Measurements from ENCODE around the gene IGF1R.
"Not testable (repeated sequence)": the region's sequence is repeated elsewhere in the genome, so short reads cannot be mapped to it uniquely, and the experiment has no call there.

IGF1R gene

DNA sequence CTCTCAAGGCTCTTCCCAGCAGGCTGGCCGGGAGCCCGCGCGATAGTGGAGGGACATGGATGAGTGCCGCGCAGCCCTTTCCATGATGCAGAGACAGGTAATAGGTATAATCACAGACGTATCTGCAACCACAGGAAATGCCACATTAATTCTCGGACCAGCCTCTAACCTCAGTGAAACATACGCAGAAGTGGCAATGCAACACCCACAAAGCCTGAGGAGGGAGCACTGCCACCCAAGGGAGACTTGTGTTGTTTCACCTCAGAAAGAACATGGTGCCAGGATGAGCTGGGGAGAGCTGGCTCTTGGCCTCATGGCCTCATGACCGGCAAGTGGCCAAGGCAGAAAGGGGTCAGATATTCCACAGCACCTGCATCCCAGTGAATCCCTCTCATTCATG lies 320.2 kb downstream of the IGF1R start:
- no peak for DNase-seq

DNA sequence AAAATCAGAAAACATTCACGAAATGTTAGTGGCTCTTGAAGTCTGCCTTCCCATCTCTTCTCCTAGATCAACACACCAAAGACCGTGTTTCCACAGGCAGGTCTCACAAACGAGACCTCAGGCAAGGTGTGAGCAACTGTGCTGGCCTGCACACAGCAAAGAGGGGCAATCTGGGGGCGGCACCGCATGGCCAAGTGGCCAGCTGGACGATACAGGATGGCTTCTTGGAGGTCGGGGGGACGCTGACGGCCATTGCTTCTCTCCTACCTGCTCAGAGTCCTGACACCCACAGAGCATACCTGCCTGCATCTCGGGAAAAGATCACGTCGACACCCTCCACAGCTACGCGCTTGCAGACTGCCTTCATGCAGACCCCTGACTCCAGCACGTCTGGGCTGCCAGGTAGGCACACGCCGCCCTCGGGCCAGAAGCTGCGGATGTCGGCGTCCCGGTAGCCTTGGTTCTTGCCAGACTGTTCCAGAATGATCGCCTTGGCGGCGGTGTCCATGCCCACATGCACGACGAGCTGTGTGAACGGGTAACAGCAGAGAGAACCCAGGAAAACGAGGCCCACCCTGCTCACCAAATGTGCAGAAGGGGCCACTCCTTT lies 320.9 kb downstream of the IGF1R start:
- no peak for DNase-seq

DNA sequence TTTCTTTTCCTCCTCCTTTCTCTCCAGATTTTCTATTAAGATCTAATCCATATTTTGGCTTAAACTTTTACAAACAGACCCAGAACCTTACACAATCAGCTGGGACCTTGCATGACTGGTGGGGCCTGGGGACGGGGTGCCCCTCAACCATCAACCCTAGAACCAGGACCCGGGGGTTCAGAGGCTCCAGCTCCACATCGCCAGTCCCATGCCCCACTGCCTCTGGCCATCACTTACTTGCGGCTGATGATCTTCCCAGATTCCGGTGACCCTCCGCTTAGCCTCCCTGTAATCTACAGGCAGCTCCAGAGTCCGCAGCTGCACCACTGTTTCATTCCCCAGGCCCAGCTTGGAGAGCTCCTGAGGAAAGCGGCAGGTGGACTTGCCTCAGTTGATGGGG lies 322.5 kb downstream of the IGF1R start:
- no peak for DNase-seq

GRCh38 chr15:98976500-98976899 lies 328.2 kb downstream of the IGF1R start:
- DNase-seq, result no peak

GRCh38 chr15:98977441-98977840 lies 329.1 kb downstream of the IGF1R start:
- no peak for DNase-seq

GRCh38 chr15:98978153-98978552 lies 329.8 kb downstream of the IGF1R start:
- no peak for DNase-seq

- DNase-seq, result no peak
These were observed 332.5 kb downstream of the IGF1R start for GRCh38 chr15:98980899-98981228.

DNA sequence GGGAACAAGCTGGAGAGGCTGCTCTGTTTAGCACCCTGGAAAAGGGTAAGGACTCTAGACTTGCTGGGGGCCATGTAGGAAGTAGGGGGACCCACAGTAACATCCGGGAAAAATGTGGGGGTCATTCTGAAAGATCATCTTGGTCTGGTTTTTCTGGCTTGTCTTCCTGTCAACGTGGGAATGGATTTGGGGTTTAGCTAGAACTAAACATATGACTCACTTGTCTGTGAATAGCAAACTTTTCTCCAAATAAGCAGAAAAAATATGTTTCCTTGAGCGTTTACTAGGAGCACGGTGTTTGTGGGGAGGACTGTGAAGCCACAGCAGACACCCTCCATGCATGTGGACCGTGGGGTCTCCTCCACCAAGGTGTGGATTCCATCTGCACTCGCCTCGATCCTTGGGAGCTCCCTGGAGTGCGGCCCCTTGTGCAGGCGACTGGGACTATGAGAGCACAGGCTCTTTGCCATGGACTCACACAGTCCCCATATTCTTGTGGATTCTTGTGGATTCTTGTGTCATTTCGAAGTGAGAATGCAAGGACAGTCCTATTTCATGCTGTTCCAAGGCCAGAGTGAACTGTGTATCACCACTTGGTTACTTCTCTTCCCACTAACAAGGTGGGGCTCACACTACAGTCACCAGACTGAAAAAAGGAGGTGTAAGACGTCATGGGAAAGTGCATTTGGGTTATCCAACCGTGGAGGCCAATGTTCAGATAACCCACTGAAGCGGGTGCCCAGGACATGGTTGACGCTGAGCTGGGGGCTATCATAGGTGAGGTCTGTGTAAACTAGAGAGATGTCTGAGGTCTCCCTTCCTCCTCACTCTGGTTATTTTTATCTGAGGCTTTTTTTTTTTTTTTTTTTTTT lies 333.7 kb downstream of the IGF1R start:
- no peak for DNase-seq

- DNase-seq, result no peak
These were observed 335.0 kb downstream of the IGF1R start for GRCh38 chr15:98983334-98983733.

- DNase-seq, result no peak
These were observed 337.9 kb downstream of the IGF1R start for GRCh38 chr15:98986281-98986680.

- no peak for DNase-seq
These were observed 346.6 kb downstream of the IGF1R start for GRCh38 chr15:98994892-98995291.

DNA sequence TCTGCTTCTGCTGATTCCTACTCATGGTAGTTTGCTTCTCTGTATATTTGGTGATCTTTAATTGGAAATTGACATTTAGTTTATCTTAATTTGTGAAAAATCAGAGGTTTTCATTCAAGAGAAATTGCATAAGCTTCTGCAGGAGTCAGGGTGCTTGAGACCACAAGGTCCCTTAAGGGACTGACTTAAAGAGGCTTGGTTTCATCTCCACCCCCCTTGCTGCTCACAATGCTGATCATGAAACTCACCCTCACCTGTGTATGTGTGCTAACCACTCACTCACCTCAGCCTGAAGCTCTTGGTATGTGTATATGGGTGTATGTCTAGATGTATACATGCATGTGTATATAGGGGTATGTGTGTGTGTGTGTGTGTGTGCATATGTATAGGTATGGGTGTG lies 347.8 kb downstream of the IGF1R start:
- no peak for DNase-seq

DNA sequence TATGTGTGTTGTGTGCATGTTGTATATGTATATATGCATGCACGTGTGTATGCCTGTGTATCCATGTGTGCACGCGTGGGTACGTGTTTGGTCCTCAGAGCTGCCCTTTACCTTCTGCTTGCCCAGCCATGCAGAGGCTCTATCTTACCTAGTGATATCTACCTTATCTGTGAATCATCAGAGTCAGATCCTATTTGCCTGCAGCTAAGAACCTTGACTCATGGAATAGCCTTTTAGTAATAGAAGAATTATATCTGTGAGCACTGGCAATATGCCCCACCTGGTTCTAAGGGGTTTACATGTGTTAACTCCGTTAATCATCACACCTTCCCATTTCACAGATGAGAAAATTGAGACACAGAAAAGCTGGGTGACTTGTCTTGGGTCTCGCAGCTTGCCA lies 348.3 kb downstream of the IGF1R start:
- DNase-seq, result no peak

GRCh38 chr15:98997312-98997711 lies 349.0 kb downstream of the IGF1R start:
- no peak for DNase-seq

DNA sequence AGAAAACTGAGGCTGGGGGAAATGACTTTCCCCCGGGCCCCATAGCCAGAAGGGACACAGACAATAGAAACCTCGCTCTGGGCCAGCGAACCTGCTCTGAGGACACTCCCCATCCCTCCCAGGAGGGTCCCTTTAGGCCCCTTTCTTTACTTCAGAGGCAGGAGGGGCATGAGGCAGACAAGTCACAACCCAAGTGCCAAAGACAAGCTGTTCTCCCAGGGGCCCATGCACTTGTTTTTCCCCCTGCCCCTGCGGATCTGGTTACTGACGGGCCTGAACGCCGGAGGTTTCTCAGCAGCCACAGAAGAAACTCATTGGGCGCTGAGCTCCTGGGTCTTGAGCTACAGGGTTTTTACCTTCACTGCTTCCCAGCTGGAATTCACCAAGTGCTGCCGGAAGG lies 349.4 kb downstream of the IGF1R start:
- no peak for DNase-seq

DNA sequence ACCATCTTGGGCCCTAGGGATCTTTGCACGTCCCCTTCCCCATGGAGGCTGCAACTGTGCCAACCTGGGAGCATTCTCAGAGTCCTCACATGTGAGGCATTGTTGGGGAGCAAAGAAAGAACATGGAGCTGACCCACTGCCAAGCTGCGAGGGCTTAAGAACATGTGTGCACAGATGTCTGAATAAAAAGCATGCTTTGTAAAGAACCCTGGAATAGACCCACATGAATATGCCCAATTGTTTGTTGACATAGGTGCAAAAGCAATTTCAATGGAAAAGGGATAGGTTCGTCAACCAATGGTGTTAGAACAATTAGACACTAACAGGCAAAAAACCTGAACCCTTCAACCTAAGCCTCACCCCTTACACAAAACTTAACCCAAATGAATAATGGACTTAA lies 349.9 kb downstream of the IGF1R start:
- DNase-seq, result no peak

DNA sequence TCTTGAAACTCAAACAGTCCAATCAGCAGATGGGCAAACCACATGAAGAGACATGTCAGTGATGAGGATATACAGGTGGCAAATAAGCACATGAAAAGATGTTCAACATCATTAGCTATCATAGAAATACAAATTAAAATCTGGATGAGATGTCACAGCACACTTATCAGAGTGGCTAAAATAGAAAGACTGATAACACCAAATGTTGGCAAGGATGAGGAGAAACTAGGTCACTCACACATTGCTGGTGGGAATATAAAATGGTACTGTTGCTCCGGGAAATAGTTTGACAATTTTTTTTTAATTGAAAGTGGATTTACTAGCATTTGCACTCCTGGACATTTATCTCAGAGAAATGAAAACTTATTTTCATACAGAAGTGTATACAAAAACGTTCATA lies 350.9 kb downstream of the IGF1R start:
- no peak for DNase-seq

GRCh38 chr15:99002226-99002625 lies 353.9 kb downstream of the IGF1R start:
- peak in 1 of 5 experiments; percentile 54 for DNase-seq

DNA sequence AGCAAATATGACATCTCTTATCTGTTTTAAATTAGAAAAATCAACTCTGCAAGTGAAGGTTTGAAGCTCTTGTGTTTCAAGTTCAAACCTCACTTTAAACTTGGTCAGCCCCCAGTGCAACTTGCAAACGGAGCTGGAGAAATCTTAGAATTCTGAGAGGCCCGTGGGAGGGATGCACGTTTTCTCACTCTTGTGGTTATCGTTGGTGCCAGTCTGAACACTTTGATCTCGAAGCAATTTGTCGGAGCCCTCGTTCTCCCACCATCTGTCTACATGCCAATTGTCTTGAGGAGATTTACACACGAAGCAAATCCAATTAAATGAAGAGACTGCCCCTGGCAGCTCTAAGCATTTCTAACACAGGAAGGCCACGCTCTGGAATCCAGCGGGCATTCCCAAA lies 355.0 kb downstream of the IGF1R start:
- not testable (repeated sequence) for DNase-seq

DNA sequence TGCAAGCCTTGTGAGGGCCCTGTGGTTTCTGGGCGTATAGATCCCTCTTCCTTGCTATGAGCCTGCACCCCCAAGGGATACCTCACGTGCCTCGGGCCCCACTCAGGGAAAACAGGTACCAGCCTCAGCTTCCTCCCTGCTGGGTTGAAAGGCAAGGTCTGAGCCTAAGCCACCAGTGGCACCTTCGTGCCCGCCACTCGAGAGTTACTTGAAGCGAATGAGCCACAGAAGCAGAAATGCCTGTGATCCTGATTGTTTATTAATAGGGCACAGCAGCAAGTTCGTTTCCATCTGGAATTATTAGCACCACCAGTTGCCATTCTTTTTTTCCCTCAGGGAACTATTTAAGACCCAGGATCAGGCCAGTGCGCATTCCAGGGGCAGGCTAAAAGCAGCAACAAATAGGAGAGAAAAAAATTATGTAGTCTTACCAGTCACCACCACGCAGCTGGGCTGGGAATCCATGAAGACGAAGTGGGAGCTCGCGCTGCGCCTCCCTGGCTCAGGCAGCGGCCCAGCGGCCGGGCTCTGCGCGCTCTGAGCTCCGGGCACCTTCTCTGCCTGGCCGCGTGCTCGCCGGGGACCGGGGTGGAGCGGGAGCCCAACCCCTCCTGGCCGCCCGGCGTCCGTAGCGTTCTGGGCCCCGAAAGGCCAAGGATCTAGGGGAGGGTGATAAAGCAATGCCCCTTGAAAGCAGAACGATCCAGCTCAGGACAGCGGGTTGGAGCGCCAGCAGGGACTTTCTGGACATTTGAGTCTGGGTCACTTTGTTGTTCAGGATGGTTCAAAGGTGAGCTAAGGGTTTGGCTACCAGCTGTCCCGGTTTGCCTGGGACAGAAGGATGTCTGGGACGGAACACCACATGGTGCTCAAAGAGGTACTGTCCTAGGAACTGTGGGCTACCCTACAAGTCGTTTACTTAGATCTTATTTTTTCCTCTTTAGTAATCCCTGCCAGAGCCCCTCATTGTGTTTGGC lies 356.9 kb downstream of the IGF1R start:
- DNase-seq, result not testable (repeated sequence)

DNA sequence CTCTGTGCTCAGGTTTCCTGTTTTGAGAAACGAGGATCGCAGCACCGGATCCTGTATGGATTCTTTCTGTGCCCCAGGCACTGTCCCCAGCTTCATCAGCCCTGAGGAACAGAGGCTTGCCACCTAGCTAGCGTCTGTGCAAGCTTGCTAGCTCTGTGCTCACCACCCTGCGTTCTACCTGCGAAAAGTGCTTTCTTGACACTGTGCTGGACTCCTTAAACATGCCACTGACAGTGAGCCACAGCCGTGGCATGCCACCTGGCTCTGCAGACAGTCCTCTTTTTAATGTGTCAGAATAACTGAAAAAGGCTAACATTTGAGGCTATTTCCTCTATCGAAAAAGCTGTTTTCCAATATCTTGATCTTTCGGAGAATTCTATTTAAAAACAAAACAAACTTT lies 357.8 kb downstream of the IGF1R start:
- no peak for DNase-seq

- DNase-seq, result no peak
These were observed 358.7 kb downstream of the IGF1R start for GRCh38 chr15:99006904-99007495.

DNA sequence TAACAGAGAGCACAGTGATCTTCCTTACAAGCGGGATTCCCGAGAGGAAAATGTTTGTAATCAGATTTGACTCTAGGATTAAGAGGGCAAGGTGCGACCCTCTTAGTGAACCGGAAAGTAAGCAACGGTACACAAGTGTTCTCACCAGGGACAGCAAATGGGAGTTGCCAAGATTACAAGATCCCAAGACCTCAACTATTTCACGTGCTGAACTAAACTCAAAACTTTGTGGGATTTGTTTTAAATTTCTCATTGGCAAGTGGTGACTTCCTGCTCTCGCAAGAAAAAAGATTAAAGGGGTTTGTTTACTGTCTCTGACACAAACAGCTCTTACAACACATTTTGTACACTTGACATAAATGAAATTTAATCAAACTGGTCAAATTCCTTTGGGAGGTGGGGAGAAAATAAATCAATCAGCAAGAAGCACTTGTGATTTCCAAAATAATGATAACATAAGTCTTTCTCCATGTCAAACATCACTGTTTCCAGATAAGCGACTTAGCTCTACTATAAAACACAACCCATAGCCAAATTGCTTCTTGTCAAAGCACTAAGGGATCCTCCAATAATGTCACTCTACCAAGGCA lies 361.5 kb downstream of the IGF1R start:
- no peak for DNase-seq

All from T-helper 2 cell (primary cell).